Measurements from ENCODE around the gene NAT10. TPM values are rescaled to one million over a fixed set of nuclear protein-coding genes. Genes with fewer than 3 reads are reported as not detected.
A peak's percentile ranks its signal among the peaks of the same experiment; 100 is the strongest.

The NAT10 gene
- polyA plus RNA-seq, 12 donors = 28.8 to 54.1 (median 34.2) TPM; not detected in 1

- no peak for DNase-seq
Measured at GRCh38 chr11:34185926-34186841, 80.8 kb downstream of the NAT10 start.

- DNase-seq = no peak
Measured at GRCh38 chr11:34188181-34188580, 82.8 kb downstream of the NAT10 start.

GRCh38 chr11:34189191-34189590, 83.8 kb downstream of the NAT10 start:
- no peak for DNase-seq

GRCh38 chr11:34190192-34191139, 85.0 kb downstream of the NAT10 start:
- DNase-seq = no peak

GRCh38 chr11:34191578-34191977, 86.1 kb downstream of the NAT10 start:
- no peak for DNase-seq

- DNase-seq = peak; percentile 59
Measured at GRCh38 chr11:34192481-34193401, 87.3 kb downstream of the NAT10 start.

GRCh38 chr11:34194576-34195335, 89.3 kb downstream of the NAT10 start:
- no peak for DNase-seq

Other genes with a start within 250 kb of the NAT10 start
- 10 to 100 TPM in 11 of 12 donors, not detected in 1; 14.2 to 26.1 (median 16.3) TPM for gene LMO2, start 213.6 kb upstream of the NAT10 start, polyA plus RNA-seq (ENCODE audit: insufficient read length in 12 of 12)
- 100 to 1,000 TPM in 11 of 12 donors, not detected in 1; 125 to 232 (median 167) TPM for gene CAPRIN1, start 53.9 kb upstream of the NAT10 start, polyA plus RNA-seq (ENCODE audit: insufficient read length in 12 of 12)

Measured in muscle of arm (tissue), 12 donors.